Neutrophil (primary cell): ENCODE measurements around the gene JMJD7.

Source experiments
- H3K27ac ChIP-seq: fragments of 200-600 bp; sonication (generic); 2 replicates; pipeline ENCODE4 v1.5.1; 2016; ENCODE audit warnings: mild to moderate bottlenecking, moderate library complexity
- H3K27me3 ChIP-seq: fragments of 200-600 bp; sonication (generic); 2 replicates; pipeline ENCODE4 v1.6.0; 2016; ENCODE audit warnings: mild to moderate bottlenecking
- H3K36me3 ChIP-seq: fragments of 200-600 bp; sonication (generic); 2 replicates; pipeline ENCODE4 v1.5.1; 2017
- H3K4me1 ChIP-seq, 2 experiments: fragments of 200-600 bp in 1 of 2; sonication (generic) in 1 of 2; 1 replicate in 1 of 2; 2 replicates in 1 of 2; pipeline versions ENCODE4 v1.5.1 to v1.6.1; 2013 to 2016; ENCODE audit warnings: low read depth in 1 of 2, low read length in 1 of 2, mild to moderate bottlenecking in 1 of 2, moderate library complexity in 1 of 2; ENCODE audit not compliant: control insufficient read depth in 1 of 2, insufficient read depth in 1 of 2
- H3K4me3 ChIP-seq, 2 experiments: fragments of 200-600 bp in 1 of 2; sonication (generic) in 1 of 2; 1 replicate in 1 of 2; 2 replicates in 1 of 2; pipeline ENCODE4 v1.5.1; 2013 to 2016; ENCODE audit warnings: low read depth in 1 of 2, low read length in 1 of 2, mild to moderate bottlenecking in 1 of 2, moderate library complexity in 1 of 2
- H3K9me3 ChIP-seq: fragments of 200-600 bp; sonication (generic); 2 replicates; pipeline ENCODE4 v1.5.1; 2016
- TF ChIP-seq, protein P1 (sequence below): fragments of 200-600 bp; sonication (generic); IDR thresholded peaks from 2 replicates; pipeline ENCODE4 v1.5.1; 2016; ENCODE audit warnings: antibody characterized with exemption

JMJD7 gene

DNA sequence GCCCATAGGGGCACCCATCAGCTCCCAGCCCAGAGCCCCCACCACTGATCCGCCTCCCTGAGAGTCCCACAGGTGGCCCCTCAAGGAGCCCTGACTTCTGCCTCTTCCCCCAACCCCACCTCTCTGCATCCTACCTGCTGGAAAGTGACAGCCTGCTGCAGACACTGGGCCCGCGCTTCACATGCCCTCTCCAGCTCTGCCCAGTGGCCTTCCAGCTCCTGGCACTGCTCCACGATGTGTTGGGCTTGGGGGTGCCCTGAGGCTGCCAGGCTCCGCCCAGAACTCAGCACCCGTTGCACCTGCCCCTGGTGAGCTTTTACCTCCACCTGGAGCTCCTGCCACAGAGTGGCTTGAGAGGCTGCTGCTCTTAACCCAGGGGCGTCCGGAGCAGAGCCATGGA is 45.8 kb downstream of the JMJD7 start:
- TF ChIP-seq, protein P1, sequence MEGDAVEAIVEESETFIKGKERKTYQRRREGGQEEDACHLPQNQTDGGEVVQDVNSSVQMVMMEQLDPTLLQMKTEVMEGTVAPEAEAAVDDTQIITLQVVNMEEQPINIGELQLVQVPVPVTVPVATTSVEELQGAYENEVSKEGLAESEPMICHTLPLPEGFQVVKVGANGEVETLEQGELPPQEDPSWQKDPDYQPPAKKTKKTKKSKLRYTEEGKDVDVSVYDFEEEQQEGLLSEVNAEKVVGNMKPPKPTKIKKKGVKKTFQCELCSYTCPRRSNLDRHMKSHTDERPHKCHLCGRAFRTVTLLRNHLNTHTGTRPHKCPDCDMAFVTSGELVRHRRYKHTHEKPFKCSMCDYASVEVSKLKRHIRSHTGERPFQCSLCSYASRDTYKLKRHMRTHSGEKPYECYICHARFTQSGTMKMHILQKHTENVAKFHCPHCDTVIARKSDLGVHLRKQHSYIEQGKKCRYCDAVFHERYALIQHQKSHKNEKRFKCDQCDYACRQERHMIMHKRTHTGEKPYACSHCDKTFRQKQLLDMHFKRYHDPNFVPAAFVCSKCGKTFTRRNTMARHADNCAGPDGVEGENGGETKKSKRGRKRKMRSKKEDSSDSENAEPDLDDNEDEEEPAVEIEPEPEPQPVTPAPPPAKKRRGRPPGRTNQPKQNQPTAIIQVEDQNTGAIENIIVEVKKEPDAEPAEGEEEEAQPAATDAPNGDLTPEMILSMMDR: no peak
- no peaks in the 10 kb centered on the region for H3K27me3 ChIP-seq
- no peaks in the 10 kb centered on the region for H3K9me3 ChIP-seq
- no peaks in the 10 kb centered on the region for H3K36me3 ChIP-seq
- no peak overlapping the region for H3K27ac ChIP-seq
- no peak overlapping the region for H3K4me3 ChIP-seq
- H3K4me1 ChIP-seq: no peaks in the 10 kb centered on the region

DNA sequence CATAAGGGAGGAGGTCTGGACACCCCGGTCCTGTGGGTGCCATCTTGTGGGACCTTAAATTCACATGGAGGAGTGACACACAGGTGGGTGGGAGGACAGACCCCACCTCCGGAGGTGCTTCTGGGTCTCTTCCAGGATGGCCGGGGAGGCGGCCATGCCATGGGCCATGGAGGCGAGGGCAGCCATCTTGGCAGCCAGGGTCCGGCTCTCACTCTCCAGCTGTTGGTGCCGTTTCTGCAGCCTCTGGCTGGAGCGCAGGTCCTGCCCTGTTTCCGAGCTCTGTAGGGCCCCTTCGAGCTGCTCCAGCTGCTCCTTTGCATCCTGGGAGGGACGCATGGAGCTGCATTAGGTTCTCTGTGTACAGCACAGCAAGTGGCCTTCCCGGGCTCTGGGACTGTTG is 46.8 kb downstream of the JMJD7 start:
- Histone ChIP-seq H3K4me3 (no peak overlapping the region), H3K27ac (no peak overlapping the region), H3K36me3 (no peaks in the 10 kb centered on the region), H3K9me3 (no peaks in the 10 kb centered on the region), H3K27me3 (peaks cover 6% of the 10 kb centered on the region), H3K4me1 (no peaks in the 10 kb centered on the region)
- TF ChIP-seq, protein P1: no peak

DNA sequence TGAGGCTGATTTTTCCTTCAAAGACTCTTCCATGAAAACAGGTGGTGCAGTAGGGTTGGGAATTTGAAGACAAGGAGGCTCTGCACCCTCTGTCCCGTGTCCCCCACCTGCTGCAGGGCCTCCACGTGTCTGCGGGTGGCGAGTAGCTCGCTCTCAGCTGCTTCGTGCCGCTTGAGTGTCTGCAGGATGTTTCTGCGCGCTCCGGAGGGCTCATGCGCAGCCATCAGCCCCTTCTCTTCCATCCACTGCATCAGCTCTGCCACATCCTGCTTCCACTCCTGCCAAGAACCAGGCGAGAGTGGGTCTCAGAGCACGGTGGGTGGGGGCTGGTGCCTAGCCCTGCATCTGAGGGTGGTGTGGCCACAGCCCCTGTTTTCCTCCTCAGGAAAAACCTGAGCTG is 48.1 kb downstream of the JMJD7 start:
- H3K9me3 ChIP-seq: no peaks in the 10 kb centered on the region
- H3K27ac ChIP-seq: no peak overlapping the region
- H3K36me3 ChIP-seq: no peaks in the 10 kb centered on the region
- H3K4me3 ChIP-seq: no peak overlapping the region
- H3K27me3 ChIP-seq: peaks cover 19% of the 10 kb centered on the region
- TF ChIP-seq, protein P1: no peak
- no peaks in the 10 kb centered on the region for H3K4me1 ChIP-seq

DNA sequence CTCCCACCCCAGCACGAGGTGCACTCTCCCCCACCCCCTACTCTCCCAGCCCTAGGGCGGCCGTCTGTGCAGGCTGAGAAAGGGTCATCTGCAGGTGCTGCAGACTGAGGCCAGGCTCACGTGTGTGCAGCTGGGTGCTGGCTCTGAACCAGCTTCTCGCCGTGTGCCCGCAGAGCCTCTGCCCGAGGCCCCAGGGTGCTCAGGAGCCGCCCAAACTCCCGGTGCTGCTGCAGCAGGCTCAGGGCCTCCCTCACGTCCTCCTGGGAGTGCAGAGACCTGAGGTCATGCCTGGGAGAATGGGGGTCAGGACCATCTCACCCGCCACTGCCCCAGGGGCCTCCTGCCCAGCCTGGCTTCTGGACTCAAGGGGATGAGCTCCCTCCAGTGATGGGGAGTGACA is 48.8 kb downstream of the JMJD7 start:
- TF ChIP-seq, protein P1: no peak
- no peaks in the 10 kb centered on the region for H3K9me3 ChIP-seq
- H3K27me3 ChIP-seq: peaks cover 26% of the 10 kb centered on the region

DNA sequence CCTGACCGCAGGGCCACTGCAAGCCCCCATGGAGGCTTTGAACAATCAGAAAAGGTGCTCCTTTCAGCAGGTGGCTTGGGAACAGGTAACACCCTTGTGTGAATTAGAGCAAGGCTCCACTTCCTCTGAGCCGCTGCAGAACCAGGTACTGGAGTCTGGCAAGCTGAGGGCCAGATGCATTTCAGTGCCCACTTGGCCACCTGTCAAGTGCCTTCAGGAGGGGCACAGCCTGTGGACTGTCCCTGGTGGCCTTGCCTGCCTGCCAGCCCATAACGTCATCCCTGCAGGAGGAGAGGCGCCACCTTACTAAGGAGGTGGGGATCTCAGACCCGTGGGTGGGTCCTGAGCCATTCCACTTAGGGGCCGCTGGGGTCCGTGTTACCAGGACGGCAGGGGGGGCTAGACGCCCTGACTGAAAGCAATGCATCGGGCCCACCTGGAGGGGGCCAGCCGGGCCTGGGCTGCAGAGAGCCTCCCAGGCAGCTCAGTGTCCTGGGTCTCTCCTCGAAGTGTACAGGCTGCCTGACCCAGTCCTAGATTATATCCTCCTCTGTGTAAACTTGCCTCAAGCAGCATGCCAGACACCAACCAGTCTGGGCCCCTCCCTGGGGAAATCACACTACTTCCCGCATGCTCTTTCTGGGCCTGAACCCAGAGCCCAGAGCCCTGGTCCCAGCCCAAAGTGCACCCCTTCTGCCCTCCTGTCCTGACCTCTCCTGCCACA is 49.9 kb downstream of the JMJD7 start:
- Histone ChIP-seq H3K4me1 (peaks cover 0 to 6% of the 10 kb centered on the region in 2 experiments), H3K27ac (no peak overlapping the region), H3K36me3 (no peaks in the 10 kb centered on the region), H3K4me3 (no peak overlapping the region), H3K9me3 (no peaks in the 10 kb centered on the region), H3K27me3 (peaks cover 37% of the 10 kb centered on the region)
- TF ChIP-seq, protein P1: no peak

More for the DNA sequence above, 48.8 kb downstream of the JMJD7 start:
- H3K36me3 ChIP-seq: no peaks in the 10 kb centered on the region
- no peaks in the 10 kb centered on the region for H3K4me1 ChIP-seq
- H3K4me3 ChIP-seq: no peak overlapping the region
- H3K27ac ChIP-seq: no peak overlapping the region
